Mesenchymal stem cell (in vitro differentiated cells and primary cell): Measurements from ENCODE around the gene C1QL2.

Experiments used
- DNase-seq: peaks from one replicate; pipeline ENCODE4 v3.0.0-alpha.2; 2013
- H2AFZ ChIP-seq: one replicate; pipeline ENCODE4 v1.6.1; 2013; ENCODE audit warnings: low read depth, mild to moderate bottlenecking, control low read depth, inconsistent platforms, low read length, moderate library complexity
- H2AK5ac ChIP-seq: 2 replicates; pipeline ENCODE4 v1.6.1; 2013; ENCODE audit warnings: low read length, moderate library complexity, mild to moderate bottlenecking, inconsistent platforms; ENCODE audit not compliant: severe bottlenecking
- H2BK120ac ChIP-seq: one replicate; pipeline ENCODE4 v1.6.1; 2013; ENCODE audit warnings: low read depth, mild to moderate bottlenecking, inconsistent platforms, low read length, moderate library complexity
- H2BK12ac ChIP-seq, 2 experiments: one replicate each; pipeline ENCODE4 v1.6.1; 2013; ENCODE audit warnings: inconsistent platforms in 2 of 2, low read length in 2 of 2, mild to moderate bottlenecking in 2 of 2, moderate library complexity in 2 of 2, control low read depth in 1 of 2
- H2BK15ac ChIP-seq: one replicate; pipeline ENCODE4 v1.6.1; 2013; ENCODE audit warnings: mild to moderate bottlenecking, low read depth, inconsistent platforms; ENCODE audit not compliant: poor library complexity, severe bottlenecking
- H2BK5ac ChIP-seq: 2 replicates; pipeline ENCODE4 v1.6.1; 2013; ENCODE audit warnings: low read depth, mild to moderate bottlenecking, low read length, control low read depth, inconsistent platforms; ENCODE audit not compliant: poor library complexity, severe bottlenecking
- H3K14ac ChIP-seq, 2 experiments: one replicate each; pipeline ENCODE4 v1.6.1; 2013; ENCODE audit warnings: inconsistent platforms in 2 of 2, low read length in 2 of 2, control low read depth in 1 of 2, mild to moderate bottlenecking in 1 of 2, moderate library complexity in 1 of 2
- H3K18ac ChIP-seq, 2 experiments: one replicate each; pipeline ENCODE4 v1.6.1; 2013; ENCODE audit warnings: inconsistent platforms in 2 of 2, low read length in 2 of 2, control low read depth in 1 of 2, low read depth in 1 of 2, mild to moderate bottlenecking in 1 of 2
- H3K23ac ChIP-seq, 2 experiments: one replicate each; pipeline ENCODE4 v1.6.1; 2013; ENCODE audit warnings: inconsistent platforms in 2 of 2, low read length in 2 of 2, mild to moderate bottlenecking in 2 of 2, moderate library complexity in 2 of 2, control low read depth in 1 of 2
- H3K27ac ChIP-seq: 2 replicates; pipeline ENCODE4 v1.5.1; 2013; ENCODE audit warnings: mild to moderate bottlenecking, moderate library complexity, low read length, control low read depth, inconsistent platforms; ENCODE audit not compliant: poor library complexity, severe bottlenecking
- H3K27me3 ChIP-seq, 2 experiments: 2 replicates each; pipeline versions ENCODE4 v1.6.1 to v1.7.0; 2013; ENCODE audit warnings: low read length in 2 of 2, mild to moderate bottlenecking in 2 of 2, moderate library complexity in 2 of 2, control low read depth in 1 of 2, inconsistent platforms in 1 of 2; ENCODE audit not compliant: control insufficient read depth in 1 of 2, insufficient read depth in 1 of 2
- H3K36me3 ChIP-seq, 2 experiments: 2 replicates each; pipeline versions ENCODE4 v1.6.1 to v1.7.0; 2013; ENCODE audit warnings: low read length in 2 of 2, control low read depth in 1 of 2, inconsistent platforms in 1 of 2, low read depth in 1 of 2, mild to moderate bottlenecking in 1 of 2; ENCODE audit not compliant: insufficient read depth in 2 of 2, control insufficient read depth in 1 of 2
- H3K4ac ChIP-seq, 2 experiments: one replicate each; pipeline ENCODE4 v1.6.1; 2013; ENCODE audit warnings: inconsistent platforms in 2 of 2, low read length in 2 of 2, mild to moderate bottlenecking in 2 of 2, moderate library complexity in 2 of 2, control low read depth in 1 of 2, low read depth in 1 of 2
- H3K4me1 ChIP-seq: 2 replicates; pipeline ENCODE4 v1.6.1; 2013; ENCODE audit warnings: low read depth, low read length, control low read depth; ENCODE audit not compliant: control insufficient read depth, insufficient read depth
- H3K4me2 ChIP-seq: 2 replicates; pipeline ENCODE4 v1.6.1; 2013; ENCODE audit warnings: low read length, mild to moderate bottlenecking, inconsistent platforms; ENCODE audit not compliant: poor library complexity, severe bottlenecking
- H3K4me3 ChIP-seq, 2 experiments: 2 replicates each; pipeline versions ENCODE4 v1.5.1 to v1.7.0; 2013; ENCODE audit warnings: low read length in 2 of 2, mild to moderate bottlenecking in 2 of 2, control low read depth in 1 of 2, low read depth in 1 of 2; ENCODE audit not compliant: insufficient read depth in 1 of 2
- H3K79me1 ChIP-seq: replicated peaks from 2 replicates; pipeline ENCODE4 v1.6.1; 2013; ENCODE audit warnings: mild to moderate bottlenecking, control low read depth, low read length, inconsistent platforms; ENCODE audit not compliant: poor library complexity, severe bottlenecking
- H3K9ac ChIP-seq: 2 replicates; pipeline ENCODE4 v1.7.0; 2013; ENCODE audit warnings: mild to moderate bottlenecking, low read length, moderate library complexity
- H3K9me3 ChIP-seq: 2 replicates; pipeline ENCODE4 v1.7.0; 2013; ENCODE audit warnings: mild to moderate bottlenecking, low read length; ENCODE audit not compliant: control insufficient read depth
- H4K8ac ChIP-seq: one replicate; pipeline ENCODE4 v1.6.1; 2013; ENCODE audit warnings: inconsistent platforms, mild to moderate bottlenecking, low read length, moderate library complexity
- H4K91ac ChIP-seq: one replicate; pipeline ENCODE4 v1.6.1; 2013; ENCODE audit warnings: mild to moderate bottlenecking, low read length, inconsistent platforms
- WGBS: methylation state at CpG from one replicate; pipeline ENCODE4 v1.1.7; 2013; ENCODE audit warnings: mixed read lengths; 5-methylcytosine and 5-hydroxymethylcytosine counted together

The C1QL2 gene

DNA sequence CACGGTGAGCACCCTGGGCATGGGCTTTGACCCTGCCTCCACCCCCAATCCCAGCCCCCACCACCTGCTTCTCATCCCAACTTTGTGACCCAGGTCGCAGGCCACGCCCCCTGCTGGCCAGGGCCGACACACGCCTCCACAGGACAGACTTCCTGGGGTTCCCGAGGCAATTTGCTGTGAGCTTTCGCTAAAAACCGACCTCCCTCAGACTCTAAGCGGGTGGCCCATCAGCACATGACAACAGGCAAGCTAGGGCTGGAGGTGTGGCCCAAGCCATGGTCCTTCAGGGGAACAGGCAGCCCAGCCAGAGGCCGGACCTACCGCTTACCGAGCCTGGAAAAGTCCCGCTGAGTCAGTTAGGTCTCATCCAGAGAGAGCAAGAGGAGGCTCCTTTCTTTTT is 31.9 kb downstream of the C1QL2 start:
- Histone ChIP-seq H3K4ac (no peak overlapping the region), H3K9me3 (no peaks in the 10 kb centered on the region), H3K4me2 (no peak overlapping the region), H2BK15ac (no peak overlapping the region), H3K4me3 (no peak overlapping the region), H4K8ac (no peak overlapping the region), H3K23ac (no peak overlapping the region), H3K18ac (no peak overlapping the region), H3K27ac (no peak overlapping the region), H3K9ac (no peak overlapping the region), H3K36me3 (no peaks in the 10 kb centered on the region), H3K4me1 (peaks cover 2% of the 10 kb centered on the region), H3K79me1 (no peaks in the 10 kb centered on the region), H2AFZ (no peak overlapping the region), H2AK5ac (no peak overlapping the region), H4K91ac (no peak overlapping the region), H2BK120ac (no peak overlapping the region), H2BK12ac (no peak overlapping the region), H2BK5ac (no peak overlapping the region), H3K27me3 (peaks cover 30 to 74% of the 10 kb centered on the region in 2 experiments), H3K14ac (no peak overlapping the region)
- WGBS = 2% methylated on average over 13 of the region's 13 CpGs
- DNase-seq = no peak

DNA sequence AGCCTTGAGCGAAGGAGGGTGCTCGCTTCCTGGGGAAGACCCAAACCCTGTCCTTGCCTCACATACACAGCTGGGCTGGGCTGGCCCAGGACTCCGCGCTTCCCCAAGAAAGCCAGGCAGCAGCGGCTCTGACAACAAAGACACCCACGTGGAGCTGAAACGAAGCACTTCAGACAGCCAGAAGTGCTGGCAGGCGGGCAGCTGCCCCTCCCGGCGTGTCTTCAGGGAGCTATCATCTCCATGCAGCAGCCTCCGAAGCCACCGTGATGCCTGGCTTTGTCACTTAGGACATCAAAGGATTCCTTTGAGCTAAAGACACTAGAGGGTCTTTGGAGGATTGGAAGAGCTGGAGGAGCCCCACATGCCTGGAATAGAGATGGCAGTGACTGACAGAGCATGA is 35.2 kb downstream of the C1QL2 start:
- Histone ChIP-seq H3K4me3 (no peak overlapping the region), H3K9me3 (no peaks in the 10 kb centered on the region), H3K23ac (no peak overlapping the region), H3K27me3 (peaks cover 41 to 83% of the 10 kb centered on the region in 2 experiments), H3K18ac (no peak overlapping the region), H4K91ac (no peak overlapping the region), H3K36me3 (no peaks in the 10 kb centered on the region), H2BK15ac (no peak overlapping the region), H2AFZ (no peak overlapping the region), H3K14ac (no peak overlapping the region), H2BK120ac (no peak overlapping the region), H3K9ac (no peak overlapping the region), H2BK12ac (no peak overlapping the region), H3K4me1 (peaks cover 2% of the 10 kb centered on the region), H2AK5ac (no peak overlapping the region), H3K27ac (no peak overlapping the region), H2BK5ac (no peak overlapping the region), H3K4ac (no peak overlapping the region), H4K8ac (no peak overlapping the region), H3K79me1 (no peaks in the 10 kb centered on the region), H3K4me2 (no peak overlapping the region)
- no peak for DNase-seq
- WGBS = 50% methylated on average over 12 of the region's 12 CpGs

DNA sequence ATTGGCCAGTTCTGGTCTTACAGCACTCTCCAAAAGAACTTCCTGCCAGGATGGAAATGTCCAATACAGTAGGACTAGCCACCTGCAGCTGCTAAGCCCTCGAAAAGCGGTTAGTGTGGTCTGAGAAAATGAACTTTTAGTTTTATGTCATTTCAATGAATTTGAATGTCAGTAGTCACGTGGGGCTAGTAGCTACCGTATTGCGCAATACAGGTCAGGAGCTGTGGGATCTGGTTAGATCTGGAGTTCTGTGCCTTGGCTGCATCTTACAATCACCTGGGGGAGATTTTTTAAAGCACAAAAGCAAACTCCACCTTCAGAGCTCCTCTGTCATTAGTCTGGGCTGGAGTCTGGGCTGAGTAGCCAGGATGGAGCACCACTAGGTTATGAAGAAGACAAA is 35.9 kb downstream of the C1QL2 start:
- no peak overlapping the region for H3K9ac ChIP-seq

DNA sequence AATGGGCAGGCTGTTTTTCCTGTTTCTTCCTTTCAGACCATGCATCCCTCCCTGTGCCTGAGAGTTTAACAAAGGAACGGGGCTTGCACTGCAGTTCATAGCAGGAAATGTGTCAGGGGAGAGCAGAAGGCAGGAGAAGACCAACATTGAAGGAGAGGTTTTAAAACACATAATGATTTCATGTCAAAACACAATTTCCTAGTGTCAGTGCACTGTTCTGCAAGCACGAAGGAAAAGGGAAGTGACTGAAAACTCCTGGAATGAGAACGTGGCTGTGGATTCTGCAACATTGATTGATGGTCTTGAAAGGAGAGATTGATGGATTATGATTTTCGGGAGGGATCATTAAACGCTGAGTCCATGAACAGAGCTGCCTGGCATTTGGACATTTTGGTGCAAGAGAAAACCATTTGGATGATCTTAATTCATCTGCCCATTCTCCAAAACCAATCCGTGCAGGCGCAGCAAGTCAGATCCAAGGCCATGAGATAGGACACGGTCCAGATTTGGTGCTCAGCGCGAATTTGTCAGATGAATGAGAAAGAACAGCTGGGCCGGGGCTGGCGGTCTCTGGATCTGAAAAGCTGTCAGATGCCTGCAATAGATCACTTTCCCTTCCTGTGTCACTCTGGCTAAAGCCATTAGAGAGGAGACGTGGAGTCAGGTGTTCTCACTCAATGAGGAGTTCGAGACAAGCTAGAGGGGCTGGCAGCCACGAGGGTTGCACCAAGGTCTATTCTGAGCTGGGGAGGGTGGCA is 38.4 kb downstream of the C1QL2 start:
- Histone ChIP-seq H3K4me3 (no peak overlapping the region), H4K8ac (no peak overlapping the region)

More for the DNA sequence above, 35.9 kb downstream of the C1QL2 start:
- no peak overlapping the region for H3K27ac ChIP-seq
- no peak overlapping the region for H4K91ac ChIP-seq
- no peak overlapping the region for H3K14ac ChIP-seq
- H3K18ac ChIP-seq = no peak overlapping the region
- H3K4me3 ChIP-seq = no peak overlapping the region
- no peak overlapping the region for H2AFZ ChIP-seq
- H3K4ac ChIP-seq = no peak overlapping the region
- peaks cover 2% of the 10 kb centered on the region for H3K4me1 ChIP-seq
- H4K8ac ChIP-seq = no peak overlapping the region
- H2AK5ac ChIP-seq = no peak overlapping the region
- peaks cover 40 to 82% of the 10 kb centered on the region in 2 experiments for H3K27me3 ChIP-seq
- no peaks in the 10 kb centered on the region for H3K79me1 ChIP-seq
- H2BK15ac ChIP-seq = no peak overlapping the region
- H3K9me3 ChIP-seq = no peaks in the 10 kb centered on the region
- H2BK5ac ChIP-seq = no peak overlapping the region
- no peak overlapping the region for H3K23ac ChIP-seq
- H3K36me3 ChIP-seq = no peaks in the 10 kb centered on the region
- H2BK12ac ChIP-seq = no peak overlapping the region
- H3K4me2 ChIP-seq = no peak overlapping the region
- 76% methylated on average over 5 of the region's 5 CpGs for WGBS
- no peak overlapping the region for H2BK120ac ChIP-seq
- no peak for DNase-seq

More for the DNA sequence above, 38.4 kb downstream of the C1QL2 start:
- Histone ChIP-seq H2BK15ac (no peak overlapping the region), H3K4me1 (no peaks in the 10 kb centered on the region), H2BK5ac (no peak overlapping the region), H3K14ac (no peak overlapping the region), H3K4me2 (no peak overlapping the region), H3K27me3 (peaks cover 36 to 87% of the 10 kb centered on the region in 2 experiments), H2AFZ (no peak overlapping the region), H3K23ac (no peak overlapping the region), H2AK5ac (no peak overlapping the region), H3K9ac (no peak overlapping the region), H4K91ac (no peak overlapping the region), H3K9me3 (no peaks in the 10 kb centered on the region), H2BK120ac (no peak overlapping the region), H3K79me1 (no peaks in the 10 kb centered on the region), H3K36me3 (no peaks in the 10 kb centered on the region), H3K4ac (no peak overlapping the region), H3K18ac (no peak overlapping the region), H2BK12ac (no peak overlapping the region), H3K27ac (no peak overlapping the region)
- no peak for DNase-seq
- 77% methylated on average over 14 of the region's 15 CpGs for WGBS
